ENCODE measurements around the gene GUF1. TPM values are rescaled to one million over a fixed set of nuclear protein-coding genes. Genes with fewer than 3 reads are reported as not detected.

Gene GUF1
- polyA plus RNA-seq, 3 donors: 6.2 to 11.3 (median 8.4) TPM

DNA sequence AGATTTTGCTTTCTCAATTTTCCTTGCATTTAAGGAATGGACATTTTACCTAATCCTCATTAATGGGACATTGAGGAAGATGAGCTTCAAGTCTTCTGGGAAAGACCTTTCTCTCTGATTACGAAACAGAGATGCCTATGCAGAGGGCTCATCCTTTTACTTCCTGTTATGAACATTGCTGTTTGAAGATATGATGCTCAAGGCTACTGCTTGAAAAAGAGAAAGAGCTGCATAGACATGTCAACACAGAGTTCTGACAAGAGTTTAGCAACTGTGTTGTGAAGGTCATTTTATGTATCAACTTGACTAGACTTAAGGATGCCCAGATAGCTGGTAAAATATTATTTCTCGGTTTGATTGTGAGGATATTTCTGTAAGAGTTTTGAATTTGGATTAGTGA, 62.0 kb downstream of the GUF1 start:
- no peaks in the 10 kb centered on the region for H3K4me1 ChIP-seq (ENCODE audit: control insufficient read depth in 1 of 2, insufficient read depth in 2 of 2, low read length in 2 of 2)
- no peak overlapping the region for H3K4me2 ChIP-seq (replicated peaks; ENCODE audit: extremely low read depth, low read length, poor library complexity, severe bottlenecking)
- intact Hi-C loops (cut with micrococcal nuclease): no loop called here
- peaks cover 0 to 3% (median 2%) of the 10 kb centered on the region in 7 donors for H3K9me3 Mint-ChIP-seq
- TF ChIP-seq, protein P1, sequence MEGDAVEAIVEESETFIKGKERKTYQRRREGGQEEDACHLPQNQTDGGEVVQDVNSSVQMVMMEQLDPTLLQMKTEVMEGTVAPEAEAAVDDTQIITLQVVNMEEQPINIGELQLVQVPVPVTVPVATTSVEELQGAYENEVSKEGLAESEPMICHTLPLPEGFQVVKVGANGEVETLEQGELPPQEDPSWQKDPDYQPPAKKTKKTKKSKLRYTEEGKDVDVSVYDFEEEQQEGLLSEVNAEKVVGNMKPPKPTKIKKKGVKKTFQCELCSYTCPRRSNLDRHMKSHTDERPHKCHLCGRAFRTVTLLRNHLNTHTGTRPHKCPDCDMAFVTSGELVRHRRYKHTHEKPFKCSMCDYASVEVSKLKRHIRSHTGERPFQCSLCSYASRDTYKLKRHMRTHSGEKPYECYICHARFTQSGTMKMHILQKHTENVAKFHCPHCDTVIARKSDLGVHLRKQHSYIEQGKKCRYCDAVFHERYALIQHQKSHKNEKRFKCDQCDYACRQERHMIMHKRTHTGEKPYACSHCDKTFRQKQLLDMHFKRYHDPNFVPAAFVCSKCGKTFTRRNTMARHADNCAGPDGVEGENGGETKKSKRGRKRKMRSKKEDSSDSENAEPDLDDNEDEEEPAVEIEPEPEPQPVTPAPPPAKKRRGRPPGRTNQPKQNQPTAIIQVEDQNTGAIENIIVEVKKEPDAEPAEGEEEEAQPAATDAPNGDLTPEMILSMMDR (IDR thresholded peaks at IDR 0.05): no peak
- 80% methylated on average over 1 of the region's 2 CpGs for WGBS (ENCODE audit: insufficient coverage)
- no peak overlapping the region for H3K4me3 Mint-ChIP-seq
- no peak overlapping the region for H3K9ac ChIP-seq (ENCODE audit: insufficient read depth, low read length, poor library complexity, severe bottlenecking)
- H3K27ac Mint-ChIP-seq: no peak overlapping the region
- no peaks in the 10 kb centered on the region for H3K36me3 Mint-ChIP-seq
- H3K79me2 ChIP-seq (ENCODE audit: insufficient read depth, low read length): no peaks in the 10 kb centered on the region
- no peak overlapping the region for H2AFZ ChIP-seq (ENCODE audit: insufficient read depth, low read depth, low read length, poor library complexity, severe bottlenecking)
- H3K4me3 ChIP-seq (replicated peaks in 1 of 3; ENCODE audit: low read depth in 2 of 3, low read length in 3 of 3): no peak overlapping the region
- peaks cover 4% of the 10 kb centered on the region for H3K4me1 Mint-ChIP-seq
- no peaks in the 10 kb centered on the region for H3K9me3 ChIP-seq (replicated peaks in 1 of 2; ENCODE audit: control insufficient read depth in 1 of 2, insufficient read depth in 1 of 2, low read length in 2 of 2)
- peaks cover 0 to 6% (median 2%) of the 10 kb centered on the region in 3 donors for H3K27me3 Mint-ChIP-seq (ENCODE audit: low read depth in 3 of 3)
- no peak for DNase-seq
- no peaks in the 10 kb centered on the region for H3K36me3 ChIP-seq (replicated peaks in 1 of 2; ENCODE audit: control insufficient read depth in 1 of 2, insufficient read depth in 2 of 2, low read length in 2 of 2)
- no peaks in the 10 kb centered on the region for H3K27me3 ChIP-seq (ENCODE audit: control insufficient read depth in 2 of 2, insufficient read depth in 2 of 2, low read length in 2 of 2)
- H3K27ac ChIP-seq (ENCODE audit: low read depth in 1 of 2, low read length in 2 of 2): no peak overlapping the region
- H4K20me1 ChIP-seq (ENCODE audit: insufficient read depth, low read length): no peaks in the 10 kb centered on the region

Other genes starting within 250 kb of the GUF1 start
- not detected for gene KCTD8, start 229.6 kb upstream of the GUF1 start, polyA plus RNA-seq
- not detected for gene YIPF7, start 26.8 kb upstream of the GUF1 start, polyA plus RNA-seq
- gene GNPDA2, start 48.1 kb downstream of the GUF1 start, polyA plus RNA-seq: 1 to 10 TPM; 2.4 to 5.7 (median 3.6) TPM